HepG2 (cell line): Measurements from ENCODE around the gene TNS4. TPM values are rescaled to one million over a fixed set of nuclear protein-coding genes. Genes with fewer than 3 reads are reported as not detected.

ENCODE experiments used
- ATAC-seq: fragments of 200-7000 bp; cut with Tn5 transposase; 3 replicates; pipeline ENCODE4 v1.9.1; 2020; ENCODE audit warnings: mild to moderate bottlenecking, moderate library complexity
- BruUV-seq: library from RNA; stranded (reverse); fragments of 400-500 nt; replicated peaks from 2 replicates; lab custom pipeline; 2021; lab: Mats Ljungman, UMichigan
- CTCF ChIA-PET: fragments of 300-600 bp; formaldehyde crosslinking; extraction: SDS; loops from one replicate; lab custom pipeline; 2021; ENCODE audit warnings: low total read pairs, inconsistent platforms, low intra/inter-chr PET ratio; lab: Yijun Ruan, JAX
- POLR2A ChIA-PET: fragments of 350-600 bp; sonication (Branson Sonifier 250); formaldehyde crosslinking; loops from one replicate; lab custom pipeline; 2020; ENCODE audit warnings: antibody characterized with exemption, inconsistent platforms; lab: Yijun Ruan, JAX
- DNase-seq: peaks from one replicate; pipeline ENCODE4 v3.0.0-alpha.2; 2015; ENCODE audit warnings: low spot score
- FAIRE-seq: peaks from 3 replicates; lab custom pipeline; 2011; peaks lifted over from hg19 to GRCh38; lab: Jason Lieb, UNC
- H2AFZ ChIP-seq: one replicate; pipeline ENCODE4 v1.6.1; 2011; ENCODE audit warnings: low read length, inconsistent platforms
- H3K27ac ChIP-seq: fragments of 300-600 bp; 3 replicates; pipeline ENCODE4 v1.8.0; 2011; ENCODE audit warnings: mixed run types, mild to moderate bottlenecking, mixed read lengths, low read length, inconsistent platforms; ENCODE audit not compliant: insufficient read depth; ENCODE audit errors: extremely low read length
- H3K27me3 ChIP-seq, 2 experiments: fragments of 200-600 bp in 1 of 2; 2 replicates in 1 of 2; 3 replicates in 1 of 2; pipeline versions ENCODE4 v1.6.0 to v1.8.0; 2011; ENCODE audit warnings: low read length in 2 of 2, mild to moderate bottlenecking in 2 of 2, moderate library complexity in 2 of 2, inconsistent platforms in 1 of 2; ENCODE audit not compliant: insufficient read depth in 2 of 2, control insufficient read depth in 1 of 2
- H3K36me3 ChIP-seq, 2 experiments: fragments of 200-600 bp in 1 of 2; replicated peaks in 1 of 2; 2 replicates in 1 of 2; 3 replicates in 1 of 2; pipeline versions ENCODE4 v1.5.1 to v1.8.0; 2011; ENCODE audit warnings: low read length in 2 of 2, inconsistent platforms in 1 of 2; ENCODE audit not compliant: insufficient read depth in 2 of 2, control insufficient read depth in 1 of 2
- H3K4me1 ChIP-seq: 2 replicates; pipeline ENCODE4 v1.5.1; 2012; ENCODE audit warnings: low read length, inconsistent platforms; ENCODE audit not compliant: insufficient read depth
- H3K4me2 ChIP-seq: 2 replicates; pipeline ENCODE4 v1.6.0; 2011; ENCODE audit warnings: low read depth, low read length, inconsistent platforms
- H3K4me3 ChIP-seq, 3 experiments: fragments of 200-600 bp in 1 of 3; sonication (generic), shearing (Covaris generic) in 1 of 3; replicated peaks in 1 of 3; 2 replicates each; pipeline ENCODE4 v1.5.1; 2011 to 2016; ENCODE audit warnings: low read length in 3 of 3, inconsistent platforms in 2 of 3, low read depth in 2 of 3, mild to moderate bottlenecking in 2 of 3, control low read depth in 1 of 3, mixed read lengths in 1 of 3; ENCODE audit not compliant: insufficient read depth in 1 of 3
- H3K79me2 ChIP-seq: one replicate; pipeline ENCODE4 v1.6.1; 2011; ENCODE audit warnings: low read length, inconsistent platforms; ENCODE audit not compliant: insufficient read depth
- H3K9ac ChIP-seq: 2 replicates; pipeline ENCODE4 v1.6.0; 2011; ENCODE audit warnings: mild to moderate bottlenecking, low read depth, low read length, inconsistent platforms; ENCODE audit not compliant: insufficient read depth
- H3K9me3 ChIP-seq: 2 replicates; pipeline ENCODE4 v1.5.1; 2012; ENCODE audit warnings: mild to moderate bottlenecking, low read length
- H4K20me1 ChIP-seq: 2 replicates; pipeline ENCODE4 v1.6.0; 2011; ENCODE audit warnings: inconsistent platforms, mild to moderate bottlenecking, low read length, moderate library complexity; ENCODE audit not compliant: insufficient read depth
- AGO1 ChIP-seq: fragments of 200-400 bp; formaldehyde crosslinking; IDR thresholded peaks from 2 replicates; pipeline ENCODE4 v1.6.1; 2017; ENCODE audit warnings: mild to moderate bottlenecking, low read depth, low read length, moderate library complexity; ENCODE audit not compliant: poor library complexity, severe bottlenecking
- CBX5 ChIP-seq: sonication (generic); formaldehyde crosslinking; IDR thresholded peaks from 2 replicates; pipeline ENCODE4 v1.4.0; 2020; ENCODE audit warnings: missing genetic modification reagents, borderline replicate concordance
- CCAR2 ChIP-seq: fragments of 200-400 bp; formaldehyde crosslinking; optimal IDR thresholded peaks from 2 replicates; pipeline ENCODE3; 2018; ENCODE audit warnings: low read depth, mild to moderate bottlenecking, low read length, moderate library complexity
- DPF2 ChIP-seq: sonication (generic); formaldehyde crosslinking; IDR thresholded peaks from 2 replicates; pipeline ENCODE4 v1.4.0; 2020; ENCODE audit warnings: mild to moderate bottlenecking, low read depth, missing genetic modification reagents, borderline replicate concordance
- EEA1 ChIP-seq: sonication (generic); formaldehyde crosslinking; IDR thresholded peaks from 2 replicates; pipeline ENCODE4 v1.5.1; 2020; ENCODE audit warnings: mild to moderate bottlenecking, missing genetic modification reagents, borderline replicate concordance
- ESRRA ChIP-seq: sonication (generic); formaldehyde crosslinking; IDR thresholded peaks from 2 replicates; pipeline ENCODE4 v1.5.1; 2020; ENCODE audit warnings: mild to moderate bottlenecking, low read depth, missing genetic modification reagents
- MIER2 ChIP-seq: IDR thresholded peaks from 2 replicates; pipeline ENCODE4 v1.6.1; 2016; ENCODE audit warnings: missing biosample characterization, missing genetic modification reagents
- NFE2L2 ChIP-seq: fragments of 150-350 bp; IDR thresholded peaks from 2 replicates; pipeline ENCODE4 v1.6.1; 2014; ENCODE audit warnings: low read length
- RAD51 ChIP-seq: fragments of 450-650 bp; IDR thresholded peaks from 2 replicates; pipeline ENCODE4 v1.6.1; 2016; ENCODE audit warnings: borderline replicate concordance
- RFX5 ChIP-seq: IDR thresholded peaks from 2 replicates; pipeline ENCODE4 v1.6.1; 2011; ENCODE audit warnings: low read depth, low read length, improper control_type of control experiment
- SAP130 ChIP-seq: IDR thresholded peaks from 2 replicates; pipeline ENCODE4 v1.6.1; 2016; ENCODE audit warnings: low read depth
- SP1 ChIP-seq, 2 experiments: fragments of 450-650 bp in 1 of 2; sonication (generic) in 1 of 2; formaldehyde crosslinking in 1 of 2; IDR thresholded peaks; 2 replicates each; pipeline versions ENCODE4 v1.4.0 to v1.6.1; 2016 to 2020; ENCODE audit warnings: missing genetic modification reagents in 1 of 2
- TEAD3 ChIP-seq: optimal IDR thresholded peaks from 2 replicates; pipeline ENCODE3; 2016; ENCODE audit warnings: borderline replicate concordance
- TRIM22 ChIP-seq: fragments of 450-650 bp; IDR thresholded peaks from 2 replicates; pipeline ENCODE4 v1.6.1; 2017
- ZFP1 ChIP-seq: IDR thresholded peaks from 2 replicates; pipeline ENCODE4 v1.6.1; 2016
- ZNF737 ChIP-seq: sonication (generic); formaldehyde crosslinking; IDR thresholded peaks from 2 replicates; pipeline ENCODE4 v1.5.0; 2020; ENCODE audit warnings: missing genetic modification reagents, mild to moderate bottlenecking, borderline replicate concordance
- WGBS: methylation state at CpG from one replicate; pipeline ENCODE4 v1.1.6; 2017; ENCODE audit warnings: low lambda C conversion rate; 5-methylcytosine and 5-hydroxymethylcytosine counted together
- in situ Hi-C: cut with HindIII; loops from 2 replicates; pipeline ENCODE4 v1.10.0; 2017; ENCODE audit warnings: low pct_unique_long_range_greater_than_20kb; ENCODE audit not compliant: extremely low pct_ligation_motif_present
- intact Hi-C: fragments of 100-400 bp; cut with micrococcal nuclease; formaldehyde crosslinking; loops from one replicate; pipeline ENCODE4 v1.10.0; 2022; ENCODE audit not compliant: unreplicated experiment
- polyA plus RNA-seq, 8 experiments: library from polyadenylated mRNA; depleted of rRNA in 3 of 8; stranded (reverse) in 7 of 8; unstranded in 1 of 8; fragments of >200 nt; fragmentation: Illumina TruSeq in 4 of 8; extraction: Trizol in 4 of 8; gene quantifications; 2 replicates each; pipeline versions ENCODE4 v1.2.1 to v1.2.3, GENCODE V29; 2011 to 2016; ENCODE audit warnings: low read depth in 4 of 8, missing spikeins in 1 of 8, mixed read lengths in 1 of 8; ENCODE audit not compliant: insufficient read depth in 1 of 8
- total RNA-seq, 5 experiments: library from RNA; depleted of rRNA; stranded (reverse); fragments of >200 nt; fragmentation: Illumina TruSeq; extraction: Trizol; gene quantifications; 2 replicates each; pipeline ENCODE4 v1.2.3, GENCODE V29; 2016; ENCODE audit warnings: low read depth in 1 of 5
- TF ChIP-seq, protein P1 (sequence below): sonication (generic); formaldehyde crosslinking; IDR thresholded peaks from 2 replicates; pipeline ENCODE4 v1.4.0; 2020; ENCODE audit warnings: mild to moderate bottlenecking, missing genetic modification reagents
- TF ChIP-seq, protein P2 (sequence below): sonication (generic); IDR thresholded peaks from 2 replicates; pipeline ENCODE4 v1.6.1; 2016; ENCODE audit warnings: low read depth, borderline replicate concordance
- TF ChIP-seq, protein P3 (sequence below): sonication (generic); formaldehyde crosslinking; IDR thresholded peaks from 2 replicates; pipeline ENCODE4 v1.5.1; 2020; ENCODE audit warnings: mild to moderate bottlenecking, missing genetic modification reagents, moderate library complexity

TNS4 gene
- total and polyA plus RNA-seq, 2 of the 13 experiments (the other 11 are each of a cell fraction or from before 2014, with no cell fraction given), result 0.58 to 2.1 TPM

DNA sequence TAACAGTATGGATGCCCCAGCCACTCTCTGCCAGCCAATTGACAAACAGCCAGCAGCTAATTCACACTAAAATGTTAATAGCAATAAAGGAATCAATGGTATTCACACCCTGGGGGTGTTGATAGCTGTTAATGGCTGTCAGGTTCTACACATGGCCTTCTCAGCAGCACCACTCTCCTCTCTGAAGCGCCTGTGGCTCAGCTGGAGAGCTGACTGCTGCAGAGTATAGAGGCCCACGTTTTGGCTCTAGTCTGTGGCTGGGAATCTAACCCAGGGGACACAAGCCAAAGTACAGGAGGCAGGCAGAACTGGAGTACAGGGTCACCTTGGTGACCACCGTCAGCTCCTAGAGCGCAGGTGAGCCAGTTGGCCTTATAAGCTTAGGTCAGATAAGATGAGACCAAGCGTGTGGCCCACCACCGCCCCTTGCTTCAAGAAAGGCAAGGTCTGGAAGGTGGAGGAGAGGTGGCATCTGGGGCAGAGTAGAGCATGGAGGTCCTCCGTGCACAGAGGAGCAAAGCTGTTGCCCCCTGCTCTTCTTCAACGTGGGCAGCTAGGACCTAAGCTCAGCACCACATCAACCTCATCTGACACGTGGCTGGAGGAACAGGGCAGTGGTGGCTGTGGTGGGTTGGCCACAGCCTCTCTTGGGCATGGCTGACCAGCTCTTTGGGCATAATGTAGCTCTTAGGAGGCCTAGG, 38.4 kb upstream of the TNS4 start:
- Histone ChIP-seq H3K9me3 (no peaks in the 10 kb centered on the region), H3K27me3 (no peaks in the 10 kb centered on the region), H3K4me1 (peaks cover 82% of the 10 kb centered on the region), H3K4me2 (no peak overlapping the region), H3K27ac (no peak overlapping the region), H4K20me1 (no peaks in the 10 kb centered on the region), H3K9ac (no peak overlapping the region), H2AFZ (no peak overlapping the region), H3K4me3 (no peak overlapping the region), H3K79me2 (no peaks in the 10 kb centered on the region), H3K36me3 (no peaks in the 10 kb centered on the region)
- WGBS, result 80% methylated on average over 8 of the region's 9 CpGs
- POLR2A ChIA-PET, result interaction anchor here (9.4 to 11.0 kb wide), 2 partner anchors 9 to 13 kb away, joined by 106 to 116 read pairs; no protein-coding TSS in a partner anchor
- intact Hi-C loops, result no loop called here
- CTCF ChIA-PET, result no interaction called here
- in situ Hi-C loops, result no loop called here
- DNase-seq (no peak), ATAC-seq (peak; percentile 20), FAIRE-seq (no peak)
- no TSS peak for BruUV-seq
- TF ChIP-seq, protein P1, sequence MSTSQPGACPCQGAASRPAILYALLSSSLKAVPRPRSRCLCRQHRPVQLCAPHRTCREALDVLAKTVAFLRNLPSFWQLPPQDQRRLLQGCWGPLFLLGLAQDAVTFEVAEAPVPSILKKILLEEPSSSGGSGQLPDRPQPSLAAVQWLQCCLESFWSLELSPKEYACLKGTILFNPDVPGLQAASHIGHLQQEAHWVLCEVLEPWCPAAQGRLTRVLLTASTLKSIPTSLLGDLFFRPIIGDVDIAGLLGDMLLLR (CRISPR knock-in tag), result no peak
- TF ChIP-seq ESRRA (CRISPR knock-in tag) (no peak), NFE2L2 (no peak), RAD51 (no peak), AGO1 (no peak), DPF2 (CRISPR knock-in tag) (no peak), TRIM22 (no peak), SAP130 (CRISPR knock-in tag) (no peak), EEA1 (CRISPR knock-in tag) (no peak), SP1 (IDR thresholded peaks at IDR 0.05) (no peak), SP1 (CRISPR knock-in tag; IDR thresholded peaks at IDR 0.05) (no peak), MIER2 (CRISPR knock-in tag) (no peak), CBX5 (CRISPR knock-in tag) (no peak), RFX5 (no peak), ZFP1 (CRISPR knock-in tag) (no peak), CCAR2 (no peak), ZNF737 (CRISPR knock-in tag) (0 out of 2 replicates have a peak, but pooled peaks have one; percentile 27), TEAD3 (CRISPR knock-in tag) (no peak)
- TF ChIP-seq, protein P2, sequence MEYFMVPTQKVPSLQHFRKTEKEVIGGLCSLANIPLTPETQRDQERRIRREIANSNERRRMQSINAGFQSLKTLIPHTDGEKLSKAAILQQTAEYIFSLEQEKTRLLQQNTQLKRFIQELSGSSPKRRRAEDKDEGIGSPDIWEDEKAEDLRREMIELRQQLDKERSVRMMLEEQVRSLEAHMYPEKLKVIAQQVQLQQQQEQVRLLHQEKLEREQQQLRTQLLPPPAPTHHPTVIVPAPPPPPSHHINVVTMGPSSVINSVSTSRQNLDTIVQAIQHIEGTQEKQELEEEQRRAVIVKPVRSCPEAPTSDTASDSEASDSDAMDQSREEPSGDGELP, result no peak
- TF ChIP-seq, protein P3, sequence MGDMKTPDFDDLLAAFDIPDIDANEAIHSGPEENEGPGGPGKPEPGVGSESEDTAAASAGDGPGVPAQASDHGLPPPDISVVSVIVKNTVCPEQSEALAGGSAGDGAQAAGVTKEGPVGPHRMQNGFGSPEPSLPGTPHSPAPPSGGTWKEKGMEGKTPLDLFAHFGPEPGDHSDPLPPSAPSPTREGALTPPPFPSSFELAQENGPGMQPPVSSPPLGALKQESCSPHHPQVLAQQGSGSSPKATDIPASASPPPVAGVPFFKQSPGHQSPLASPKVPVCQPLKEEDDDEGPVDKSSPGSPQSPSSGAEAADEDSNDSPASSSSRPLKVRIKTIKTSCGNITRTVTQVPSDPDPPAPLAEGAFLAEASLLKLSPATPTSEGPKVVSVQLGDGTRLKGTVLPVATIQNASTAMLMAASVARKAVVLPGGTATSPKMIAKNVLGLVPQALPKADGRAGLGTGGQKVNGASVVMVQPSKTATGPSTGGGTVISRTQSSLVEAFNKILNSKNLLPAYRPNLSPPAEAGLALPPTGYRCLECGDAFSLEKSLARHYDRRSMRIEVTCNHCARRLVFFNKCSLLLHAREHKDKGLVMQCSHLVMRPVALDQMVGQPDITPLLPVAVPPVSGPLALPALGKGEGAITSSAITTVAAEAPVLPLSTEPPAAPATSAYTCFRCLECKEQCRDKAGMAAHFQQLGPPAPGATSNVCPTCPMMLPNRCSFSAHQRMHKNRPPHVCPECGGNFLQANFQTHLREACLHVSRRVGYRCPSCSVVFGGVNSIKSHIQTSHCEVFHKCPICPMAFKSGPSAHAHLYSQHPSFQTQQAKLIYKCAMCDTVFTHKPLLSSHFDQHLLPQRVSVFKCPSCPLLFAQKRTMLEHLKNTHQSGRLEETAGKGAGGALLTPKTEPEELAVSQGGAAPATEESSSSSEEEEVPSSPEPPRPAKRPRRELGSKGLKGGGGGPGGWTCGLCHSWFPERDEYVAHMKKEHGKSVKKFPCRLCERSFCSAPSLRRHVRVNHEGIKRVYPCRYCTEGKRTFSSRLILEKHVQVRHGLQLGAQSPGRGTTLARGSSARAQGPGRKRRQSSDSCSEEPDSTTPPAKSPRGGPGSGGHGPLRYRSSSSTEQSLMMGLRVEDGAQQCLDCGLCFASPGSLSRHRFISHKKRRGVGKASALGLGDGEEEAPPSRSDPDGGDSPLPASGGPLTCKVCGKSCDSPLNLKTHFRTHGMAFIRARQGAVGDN (CRISPR knock-in tag), result peak; percentile 52
